GM23338 (cell line): ENCODE results near the gene SIDT1. TPM values are rescaled to one million over a fixed set of nuclear protein-coding genes. Genes with fewer than 3 reads are reported as not detected.

ENCODE experiments used
- ATAC-seq: fragments of 200-7000 bp; cut with Tn5 transposase; 3 replicates; pipeline ENCODE4 v1.9.1; 2020
- DNase-seq: peaks from one replicate; pipeline ENCODE4 v3.0.0-alpha.2; 2015; ENCODE audit warnings: low spot score
- H2AFZ ChIP-seq: fragments of 200-600 bp; sonication (generic); 2 replicates; pipeline ENCODE4 v1.8.0; 2016; ENCODE audit warnings: antibody characterized with exemption, mild to moderate bottlenecking, moderate library complexity
- H3F3A ChIP-seq: fragments of 200-600 bp; sonication (generic); replicated peaks from 2 replicates; pipeline ENCODE4 v1.8.0; 2017; ENCODE audit warnings: antibody characterized with exemption, mixed run types, low read depth
- H3K27ac ChIP-seq: fragments of 200-600 bp; sonication (generic); 2 replicates; pipeline ENCODE4 v1.6.1; 2016; ENCODE audit warnings: low read depth
- H3K27me3 ChIP-seq: fragments of 200-600 bp; sonication (generic); 2 replicates; pipeline ENCODE4 v1.8.0; 2016; ENCODE audit warnings: mild to moderate bottlenecking, mixed run types, moderate library complexity; ENCODE audit not compliant: insufficient read depth
- H3K36me3 ChIP-seq: fragments of 200-600 bp; sonication (generic); 2 replicates; pipeline ENCODE4 v1.8.0; 2016; ENCODE audit warnings: mild to moderate bottlenecking; ENCODE audit not compliant: insufficient read depth
- H3K4me1 ChIP-seq: fragments of 200-600 bp; sonication (generic); 2 replicates; pipeline ENCODE4 v1.8.0; 2016; ENCODE audit warnings: mild to moderate bottlenecking, moderate library complexity; ENCODE audit not compliant: insufficient read depth
- H3K4me2 ChIP-seq: fragments of 200-600 bp; sonication (generic); 2 replicates; pipeline ENCODE4 v1.7.1; 2017; ENCODE audit warnings: mixed run types
- H3K4me3 ChIP-seq: fragments of 200-600 bp; sonication (generic); 2 replicates; pipeline ENCODE4 v1.6.1; 2016; ENCODE audit warnings: mixed run types
- H3K79me2 ChIP-seq: fragments of 200-600 bp; sonication (generic); replicated peaks from 2 replicates; pipeline ENCODE4 v1.8.0; 2017; ENCODE audit warnings: mild to moderate bottlenecking; ENCODE audit not compliant: insufficient read depth
- H3K9me2 ChIP-seq: fragments of 200-600 bp; sonication (generic); 2 replicates; pipeline ENCODE4 v1.8.0; 2017; ENCODE audit not compliant: insufficient read depth
- H4K20me1 ChIP-seq: fragments of 200-600 bp; sonication (generic); replicated peaks from 2 replicates; pipeline ENCODE4 v1.8.0; 2017; ENCODE audit warnings: mild to moderate bottlenecking; ENCODE audit not compliant: insufficient read depth
- H3K27ac Mint-ChIP-seq: 2 replicates; pipeline ENCODE4 v1.8.0; 2020; ENCODE audit warnings: inconsistent platforms, mild to moderate bottlenecking, moderate library complexity, mixed read lengths
- H3K27me3 Mint-ChIP-seq: 3 replicates; pipeline ENCODE4 v1.8.0; 2022; ENCODE audit warnings: low read depth, mild to moderate bottlenecking, moderate library complexity, mixed read lengths, inconsistent platforms; ENCODE audit not compliant: insufficient read depth, poor library complexity
- H3K36me3 Mint-ChIP-seq: 3 replicates; pipeline ENCODE4 v1.8.0; 2021; ENCODE audit warnings: low read depth, mild to moderate bottlenecking, inconsistent platforms, moderate library complexity, mixed read lengths
- H3K4me1 Mint-ChIP-seq: 3 replicates; pipeline ENCODE4 v1.8.0; 2020; ENCODE audit warnings: mild to moderate bottlenecking, inconsistent platforms, mixed read lengths
- H3K4me3 Mint-ChIP-seq: 3 replicates; pipeline ENCODE4 v1.8.0; 2021; ENCODE audit warnings: moderate library complexity, mild to moderate bottlenecking, inconsistent platforms, mixed read lengths
- H3K9me3 Mint-ChIP-seq: 3 replicates; pipeline ENCODE4 v1.8.0; 2020; ENCODE audit warnings: moderate library complexity, mild to moderate bottlenecking, inconsistent platforms, mixed read lengths
- CREB1 ChIP-seq: fragments of 250-450 bp; sonication (Bioruptor Pico); IDR thresholded peaks from 2 replicates; pipeline ENCODE4 v1.5.0; 2020; ENCODE audit warnings: low read depth, mild to moderate bottlenecking, moderate library complexity
- EZH2 ChIP-seq: fragments of 200-600 bp; sonication (generic); IDR thresholded peaks from one replicate; pipeline ENCODE4 v1.8.0; 2017; ENCODE audit warnings: antibody characterized with exemption, mild to moderate bottlenecking, low read depth; ENCODE audit not compliant: unreplicated experiment
- ZNF114 ChIP-seq: fragments of 250-450 bp; sonication (Bioruptor Pico); IDR thresholded peaks from 2 replicates; pipeline ENCODE4 v1.5.0; 2020; ENCODE audit warnings: mild to moderate bottlenecking, moderate library complexity
- polyA plus RNA-seq: library from polyadenylated mRNA; unstranded; fragments of >200 nt; fragmentation: Nextera tagmentation; extraction: Ambion mirVana; gene quantifications from 2 replicates; pipeline ENCODE4 v1.2.1, GENCODE V29; 2016
- total RNA-seq: library from RNA; depleted of rRNA; stranded (reverse); fragments of >200 nt; shearing (Covaris generic); gene quantifications from 2 replicates; pipeline ENCODE4 v1.2.3, GENCODE V29; 2014
- TF ChIP-seq, protein P1 (sequence below): IDR thresholded peaks from one replicate; pipeline ENCODE4 v1.6.1; 2018; ENCODE audit warnings: antibody characterized with exemption; ENCODE audit not compliant: unreplicated experiment
- TF ChIP-seq, protein P2 (sequence below): fragments of 250-450 bp; sonication (Bioruptor Pico); IDR thresholded peaks from 2 replicates; pipeline ENCODE4 v1.5.0; 2020; ENCODE audit warnings: mild to moderate bottlenecking, moderate library complexity

Gene SIDT1
- total and polyA plus RNA-seq, 2 experiments from 2014 or later: 0.10 TPM; not detected in 1

DNA sequence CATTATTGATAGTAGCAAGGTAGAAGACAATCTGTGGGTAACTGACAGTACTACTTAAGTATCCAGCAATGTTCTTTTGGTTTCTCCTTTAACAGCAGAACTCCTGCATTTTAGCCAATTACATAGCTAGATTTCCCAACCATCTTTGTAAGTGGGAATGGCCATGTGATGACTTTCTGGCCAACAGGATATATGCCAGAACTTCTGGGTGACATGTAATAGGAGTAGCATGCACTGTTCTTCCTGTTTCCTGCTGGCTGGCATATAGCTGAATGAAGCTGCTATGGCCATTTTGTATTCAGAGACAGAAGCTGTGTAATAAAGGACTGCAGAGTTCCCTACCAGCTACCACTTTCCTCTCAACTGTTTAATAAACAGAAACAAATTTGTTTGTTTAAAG is 35.4 kb upstream of the SIDT1 start (continued):
- TF ChIP-seq, protein P1, sequence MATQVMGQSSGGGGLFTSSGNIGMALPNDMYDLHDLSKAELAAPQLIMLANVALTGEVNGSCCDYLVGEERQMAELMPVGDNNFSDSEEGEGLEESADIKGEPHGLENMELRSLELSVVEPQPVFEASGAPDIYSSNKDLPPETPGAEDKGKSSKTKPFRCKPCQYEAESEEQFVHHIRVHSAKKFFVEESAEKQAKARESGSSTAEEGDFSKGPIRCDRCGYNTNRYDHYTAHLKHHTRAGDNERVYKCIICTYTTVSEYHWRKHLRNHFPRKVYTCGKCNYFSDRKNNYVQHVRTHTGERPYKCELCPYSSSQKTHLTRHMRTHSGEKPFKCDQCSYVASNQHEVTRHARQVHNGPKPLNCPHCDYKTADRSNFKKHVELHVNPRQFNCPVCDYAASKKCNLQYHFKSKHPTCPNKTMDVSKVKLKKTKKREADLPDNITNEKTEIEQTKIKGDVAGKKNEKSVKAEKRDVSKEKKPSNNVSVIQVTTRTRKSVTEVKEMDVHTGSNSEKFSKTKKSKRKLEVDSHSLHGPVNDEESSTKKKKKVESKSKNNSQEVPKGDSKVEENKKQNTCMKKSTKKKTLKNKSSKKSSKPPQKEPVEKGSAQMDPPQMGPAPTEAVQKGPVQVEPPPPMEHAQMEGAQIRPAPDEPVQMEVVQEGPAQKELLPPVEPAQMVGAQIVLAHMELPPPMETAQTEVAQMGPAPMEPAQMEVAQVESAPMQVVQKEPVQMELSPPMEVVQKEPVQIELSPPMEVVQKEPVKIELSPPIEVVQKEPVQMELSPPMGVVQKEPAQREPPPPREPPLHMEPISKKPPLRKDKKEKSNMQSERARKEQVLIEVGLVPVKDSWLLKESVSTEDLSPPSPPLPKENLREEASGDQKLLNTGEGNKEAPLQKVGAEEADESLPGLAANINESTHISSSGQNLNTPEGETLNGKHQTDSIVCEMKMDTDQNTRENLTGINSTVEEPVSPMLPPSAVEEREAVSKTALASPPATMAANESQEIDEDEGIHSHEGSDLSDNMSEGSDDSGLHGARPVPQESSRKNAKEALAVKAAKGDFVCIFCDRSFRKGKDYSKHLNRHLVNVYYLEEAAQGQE: no peak
- TF ChIP-seq CREB1 (CRISPR knock-in tag): no peak
- TF ChIP-seq, protein P2, sequence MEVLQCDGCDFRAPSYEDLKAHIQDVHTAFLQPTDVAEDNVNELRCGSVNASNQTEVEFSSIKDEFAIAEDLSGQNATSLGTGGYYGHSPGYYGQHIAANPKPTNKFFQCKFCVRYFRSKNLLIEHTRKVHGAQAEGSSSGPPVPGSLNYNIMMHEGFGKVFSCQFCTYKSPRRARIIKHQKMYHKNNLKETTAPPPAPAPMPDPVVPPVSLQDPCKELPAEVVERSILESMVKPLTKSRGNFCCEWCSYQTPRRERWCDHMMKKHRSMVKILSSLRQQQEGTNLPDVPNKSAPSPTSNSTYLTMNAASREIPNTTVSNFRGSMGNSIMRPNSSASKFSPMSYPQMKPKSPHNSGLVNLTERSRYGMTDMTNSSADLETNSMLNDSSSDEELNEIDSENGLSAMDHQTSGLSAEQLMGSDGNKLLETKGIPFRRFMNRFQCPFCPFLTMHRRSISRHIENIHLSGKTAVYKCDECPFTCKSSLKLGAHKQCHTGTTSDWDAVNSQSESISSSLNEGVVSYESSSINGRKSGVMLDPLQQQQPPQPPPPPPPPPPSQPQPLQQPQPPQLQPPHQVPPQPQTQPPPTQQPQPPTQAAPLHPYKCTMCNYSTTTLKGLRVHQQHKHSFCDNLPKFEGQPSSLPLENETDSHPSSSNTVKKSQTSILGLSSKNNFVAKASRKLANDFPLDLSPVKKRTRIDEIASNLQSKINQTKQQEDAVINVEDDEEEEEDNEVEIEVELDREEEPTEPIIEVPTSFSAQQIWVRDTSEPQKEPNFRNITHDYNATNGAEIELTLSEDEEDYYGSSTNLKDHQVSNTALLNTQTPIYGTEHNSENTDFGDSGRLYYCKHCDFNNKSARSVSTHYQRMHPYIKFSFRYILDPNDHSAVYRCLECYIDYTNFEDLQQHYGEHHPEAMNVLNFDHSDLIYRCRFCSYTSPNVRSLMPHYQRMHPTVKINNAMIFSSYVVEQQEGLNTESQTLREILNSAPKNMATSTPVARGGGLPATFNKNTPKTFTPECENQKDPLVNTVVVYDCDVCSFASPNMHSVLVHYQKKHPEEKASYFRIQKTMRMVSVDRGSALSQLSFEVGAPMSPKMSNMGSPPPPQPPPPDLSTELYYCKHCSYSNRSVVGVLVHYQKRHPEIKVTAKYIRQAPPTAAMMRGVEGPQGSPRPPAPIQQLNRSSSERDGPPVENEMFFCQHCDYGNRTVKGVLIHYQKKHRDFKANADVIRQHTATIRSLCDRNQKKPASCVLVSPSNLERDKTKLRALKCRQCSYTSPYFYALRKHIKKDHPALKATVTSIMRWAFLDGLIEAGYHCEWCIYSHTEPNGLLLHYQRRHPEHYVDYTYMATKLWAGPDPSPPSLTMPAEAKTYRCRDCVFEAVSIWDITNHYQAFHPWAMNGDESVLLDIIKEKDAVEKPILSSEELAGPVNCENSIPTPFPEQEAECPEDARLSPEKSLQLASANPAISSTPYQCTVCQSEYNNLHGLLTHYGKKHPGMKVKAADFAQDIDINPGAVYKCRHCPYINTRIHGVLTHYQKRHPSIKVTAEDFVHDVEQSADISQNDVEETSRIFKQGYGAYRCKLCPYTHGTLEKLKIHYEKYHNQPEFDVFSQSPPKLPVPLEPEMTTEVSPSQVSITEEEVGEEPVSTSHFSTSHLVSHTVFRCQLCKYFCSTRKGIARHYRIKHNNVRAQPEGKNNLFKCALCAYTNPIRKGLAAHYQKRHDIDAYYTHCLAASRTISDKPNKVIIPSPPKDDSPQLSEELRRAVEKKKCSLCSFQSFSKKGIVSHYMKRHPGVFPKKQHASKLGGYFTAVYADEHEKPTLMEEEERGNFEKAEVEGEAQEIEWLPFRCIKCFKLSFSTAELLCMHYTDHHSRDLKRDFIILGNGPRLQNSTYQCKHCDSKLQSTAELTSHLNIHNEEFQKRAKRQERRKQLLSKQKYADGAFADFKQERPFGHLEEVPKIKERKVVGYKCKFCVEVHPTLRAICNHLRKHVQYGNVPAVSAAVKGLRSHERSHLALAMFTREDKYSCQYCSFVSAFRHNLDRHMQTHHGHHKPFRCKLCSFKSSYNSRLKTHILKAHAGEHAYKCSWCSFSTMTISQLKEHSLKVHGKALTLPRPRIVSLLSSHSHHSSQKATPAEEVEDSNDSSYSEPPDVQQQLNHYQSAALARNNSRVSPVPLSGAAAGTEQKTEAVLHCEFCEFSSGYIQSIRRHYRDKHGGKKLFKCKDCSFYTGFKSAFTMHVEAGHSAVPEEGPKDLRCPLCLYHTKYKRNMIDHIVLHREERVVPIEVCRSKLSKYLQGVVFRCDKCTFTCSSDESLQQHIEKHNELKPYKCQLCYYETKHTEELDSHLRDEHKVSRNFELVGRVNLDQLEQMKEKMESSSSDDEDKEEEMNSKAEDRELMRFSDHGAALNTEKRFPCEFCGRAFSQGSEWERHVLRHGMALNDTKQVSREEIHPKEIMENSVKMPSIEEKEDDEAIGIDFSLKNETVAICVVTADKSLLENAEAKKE (CRISPR knock-in tag): no peak

DNA sequence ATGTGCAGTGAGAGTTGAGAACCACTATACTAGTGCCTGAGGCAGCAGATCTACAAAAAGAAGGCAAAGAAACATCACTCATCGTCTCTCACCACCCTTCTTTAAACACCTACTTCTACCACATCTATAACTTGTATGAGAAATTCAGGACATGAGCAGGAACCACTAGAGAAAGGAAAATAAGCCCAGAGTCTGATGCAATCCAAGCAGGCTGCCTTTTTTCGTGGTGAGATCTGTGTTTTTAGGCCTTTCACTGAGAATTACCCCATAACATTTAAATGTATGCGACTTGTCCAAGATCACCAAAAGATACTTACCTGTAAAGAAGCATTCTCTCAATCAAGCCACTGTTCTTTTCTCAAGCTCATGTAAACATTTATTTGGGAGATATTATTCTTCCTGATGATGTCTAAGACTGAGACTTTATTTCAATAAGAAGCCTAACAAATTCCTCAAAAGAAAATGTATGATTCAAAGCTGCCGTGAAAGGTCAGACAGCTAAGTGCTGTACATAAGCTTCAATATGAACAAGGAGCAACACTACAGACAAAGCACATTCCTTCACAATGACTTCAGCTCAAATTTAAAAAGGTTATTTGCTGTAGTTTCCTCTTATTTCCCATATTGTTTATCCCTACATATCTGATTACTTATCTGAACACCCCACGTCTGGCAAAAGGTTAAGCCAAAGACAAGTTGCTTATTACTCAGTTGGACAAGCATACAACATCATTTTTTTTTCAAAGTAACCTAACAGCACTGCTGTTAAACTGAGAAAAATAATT is 33.9 kb upstream of the SIDT1 start:
- no peaks in the 10 kb centered on the region for H3K27me3 Mint-ChIP-seq
- TF ChIP-seq ZNF114 (CRISPR knock-in tag) (no peak), EZH2 (no peak)

More for the DNA sequence above, 33.9 kb upstream of the SIDT1 start:
- DNase-seq (no peak), ATAC-seq (no peak)
- H3K36me3 ChIP-seq: no peaks in the 10 kb centered on the region
- no peak overlapping the region for H3K4me3 ChIP-seq
- H3K4me1 ChIP-seq: no peaks in the 10 kb centered on the region
- H3K79me2 ChIP-seq: no peaks in the 10 kb centered on the region
- no peaks in the 10 kb centered on the region for H4K20me1 ChIP-seq
- Mint-ChIP-seq H3K36me3 (peaks cover 3% of the 10 kb centered on the region; the same call in 1 of the 3 replicates), H3K9me3 (no peaks in the 10 kb centered on the region), H3K27ac (peak overlapping the region; percentile 28; the same call in 1 of the 2 replicates), H3K4me3 (no peak overlapping the region), H3K4me1 (no peaks in the 10 kb centered on the region; the same call in 2 of the 3 replicates)
- no peak overlapping the region for H2AFZ ChIP-seq
- H3K27me3 ChIP-seq: no peaks in the 10 kb centered on the region
- no peaks in the 10 kb centered on the region for H3K9me2 ChIP-seq
- no peak overlapping the region for H3K4me2 ChIP-seq
- no peaks in the 10 kb centered on the region for H3F3A ChIP-seq
- no peak overlapping the region for H3K27ac ChIP-seq
